GM21717 (cell line): ENCODE measurements around the gene SORCS2.

Source experiments
- ATAC-seq: cut with Tn5 transposase; IDR thresholded peaks from one replicate; pipeline ENCODE4 v1.9.1; 2021; ENCODE audit warnings: mild to moderate bottlenecking, moderate library complexity; ENCODE audit not compliant: unreplicated experiment

Gene SORCS2

DNA sequence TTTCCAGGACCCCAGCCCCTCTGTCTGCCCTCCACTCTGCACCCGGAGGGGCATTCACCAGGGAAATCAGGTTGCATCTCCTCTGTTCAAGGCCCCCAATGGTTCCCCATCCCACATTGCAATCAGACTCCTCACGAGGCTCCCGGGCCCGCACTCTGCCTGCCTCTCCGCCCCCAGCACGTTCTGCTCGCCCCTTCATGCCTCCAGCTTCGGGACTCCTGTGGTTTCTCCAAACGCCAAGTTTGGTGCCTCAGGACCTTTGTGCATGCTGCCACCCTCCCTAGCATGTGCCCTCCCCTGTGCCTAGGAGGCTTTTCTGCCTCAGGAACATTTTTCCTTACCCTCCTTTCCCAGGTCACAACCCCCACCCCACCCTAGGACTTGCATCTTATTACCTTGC is 426.0 kb downstream of the SORCS2 start:
- no peak for ATAC-seq

DNA sequence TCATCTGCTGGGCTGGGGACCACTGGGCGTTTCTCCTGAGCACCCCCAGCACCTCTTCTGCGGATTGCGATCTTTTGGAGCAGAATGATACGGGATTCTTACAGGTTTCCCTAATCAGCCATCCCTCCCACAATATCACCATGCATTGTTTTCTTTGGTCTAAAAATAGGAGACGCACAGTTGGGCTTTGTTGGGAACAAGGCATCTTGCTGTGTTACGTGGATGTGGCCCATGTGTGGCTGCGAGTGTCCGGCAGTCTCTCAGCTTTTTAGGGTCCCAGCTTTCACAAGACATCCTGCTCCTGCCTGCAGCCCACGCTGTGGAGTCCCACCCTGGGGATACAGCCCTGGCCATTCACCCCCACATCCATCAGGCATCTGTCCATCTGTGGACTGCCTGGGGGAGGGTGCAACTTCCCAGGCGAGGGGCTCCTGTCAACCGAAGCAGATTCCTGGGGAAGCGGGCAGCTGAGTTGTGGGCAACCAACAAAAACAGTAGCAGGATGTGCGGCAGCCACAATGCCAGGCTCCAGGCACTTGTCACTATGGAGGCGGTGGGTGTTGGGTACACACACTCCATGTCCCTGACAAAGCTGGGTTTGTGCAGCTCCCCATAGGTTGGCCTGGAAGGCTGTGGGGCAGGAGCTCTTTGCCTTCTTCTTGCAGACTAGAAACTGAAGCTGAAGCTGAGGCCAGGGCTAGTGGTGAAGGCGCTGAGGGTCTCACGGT is 427.9 kb downstream of the SORCS2 start:
- no peak for ATAC-seq

DNA sequence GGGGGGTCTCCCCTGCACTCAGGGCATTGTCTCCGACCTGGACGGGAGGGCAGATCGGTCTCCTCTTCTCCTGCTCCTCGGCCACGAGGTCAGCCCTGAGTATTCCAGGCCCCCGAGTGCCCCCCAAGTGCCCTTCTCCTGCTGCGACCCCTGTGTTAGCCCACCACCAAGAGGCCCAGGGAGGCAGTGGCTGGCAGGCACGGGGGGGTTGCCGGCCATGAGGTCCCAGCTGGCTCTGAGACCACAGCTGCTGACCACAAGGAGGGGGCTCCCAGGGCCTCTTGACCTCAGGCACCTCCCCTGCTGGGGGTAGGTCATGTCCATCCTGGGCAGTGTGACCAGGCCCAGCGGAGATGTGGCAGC is 428.5 kb downstream of the SORCS2 start:
- no peak for ATAC-seq

DNA sequence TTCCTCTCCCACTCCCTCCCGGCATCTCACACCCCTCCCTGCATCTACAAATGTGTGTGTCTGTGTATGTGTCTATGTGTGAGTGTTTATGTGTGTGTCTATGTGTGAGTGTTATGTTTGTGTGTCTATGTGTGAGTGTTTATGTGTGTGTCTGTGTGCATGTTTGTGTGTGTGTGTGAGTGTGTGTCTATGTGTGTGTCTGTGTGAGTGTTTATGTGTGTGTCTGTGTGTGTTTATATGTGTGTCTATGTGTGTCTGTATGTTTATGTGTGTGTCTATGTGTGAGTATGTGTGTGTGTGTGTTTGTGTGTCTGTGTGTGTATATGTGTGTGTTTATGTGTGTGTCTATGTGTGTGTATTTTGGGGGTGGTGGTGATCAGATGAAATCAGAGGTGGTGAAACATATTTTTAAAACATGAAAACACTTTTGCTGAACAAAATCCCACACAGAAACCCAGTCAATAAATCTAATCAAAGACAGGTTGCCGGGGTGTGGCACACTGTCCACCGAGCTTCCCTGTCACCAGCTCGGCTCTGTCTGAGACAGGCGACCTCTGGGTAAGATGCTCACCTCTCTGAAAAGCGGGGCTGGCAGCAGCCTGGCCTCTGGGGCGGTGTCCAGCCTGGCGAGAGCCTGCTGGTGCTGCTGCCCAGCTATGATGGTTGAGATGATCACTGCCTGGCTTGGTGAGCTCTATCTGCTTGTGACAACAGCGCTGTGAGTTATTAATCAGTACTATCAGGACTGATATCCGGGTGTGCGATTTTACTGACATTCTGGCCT is 429.1 kb downstream of the SORCS2 start:
- ATAC-seq: no peak

DNA sequence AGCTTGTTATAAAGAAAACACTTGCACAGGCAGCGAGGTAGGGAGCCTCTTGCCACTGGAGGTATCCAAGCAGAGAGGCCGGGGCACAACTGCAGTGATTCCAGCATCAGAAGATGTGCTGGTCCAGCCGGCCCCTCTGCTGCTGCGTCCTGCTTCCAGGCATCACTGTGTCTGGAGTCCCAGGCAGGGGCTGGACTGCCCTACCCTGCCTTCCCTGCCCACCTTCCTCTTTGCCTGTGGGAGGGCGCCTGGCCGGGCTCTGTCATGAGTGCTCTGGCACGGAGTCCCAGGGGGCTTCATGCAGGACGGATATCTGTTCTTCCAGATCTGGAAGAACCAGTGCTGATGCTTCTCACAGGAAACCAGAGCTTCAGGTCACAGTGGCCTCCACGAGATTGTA is 430.0 kb downstream of the SORCS2 start:
- ATAC-seq: no peak

DNA sequence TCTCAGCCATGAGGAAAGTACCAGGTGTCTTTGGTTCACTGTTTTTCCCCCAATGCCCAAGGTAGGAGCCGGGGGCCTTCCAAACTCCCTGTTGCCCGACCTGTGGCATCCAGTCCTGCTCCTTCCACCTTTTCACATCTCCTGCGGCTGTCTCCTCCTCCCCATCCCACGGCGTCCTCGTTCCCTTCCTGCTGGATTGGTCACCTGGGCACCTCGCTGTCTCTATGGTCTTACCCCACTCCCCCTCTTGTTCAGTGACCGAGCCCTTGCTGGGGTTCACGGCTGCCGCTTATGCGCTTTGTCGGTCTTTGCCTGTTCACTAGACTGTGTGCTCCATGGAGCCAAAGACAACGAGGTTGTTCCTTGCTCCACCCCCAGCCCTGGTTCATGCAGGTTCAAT is 431.1 kb downstream of the SORCS2 start:
- ATAC-seq: no peak

DNA sequence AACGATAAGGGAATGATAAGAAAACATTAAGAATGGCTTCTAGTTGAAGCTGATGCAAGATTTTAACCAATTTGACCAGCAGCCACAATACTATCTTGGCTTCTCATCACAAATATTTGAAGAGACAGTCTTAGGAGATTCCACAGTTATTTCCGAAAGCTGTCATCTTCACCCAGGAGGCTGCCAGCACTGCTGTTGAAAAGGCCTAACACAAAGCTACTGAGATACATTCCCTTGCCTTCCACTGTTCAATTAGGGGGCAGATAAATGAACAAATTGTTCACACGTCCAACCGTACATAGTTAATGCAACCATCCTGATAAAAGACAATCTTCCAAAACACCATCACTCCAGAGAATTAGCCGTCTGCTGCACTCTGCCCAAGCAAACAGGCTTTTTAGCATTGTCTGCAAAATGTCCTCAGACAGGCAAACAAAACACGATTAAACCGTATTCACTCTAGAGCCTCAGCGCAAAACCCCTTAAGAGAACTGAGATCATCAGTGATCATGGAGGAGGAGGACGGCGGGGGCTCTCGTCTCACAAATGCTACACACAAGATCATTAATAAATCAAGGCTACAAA is 432.1 kb downstream of the SORCS2 start:
- ATAC-seq: no peak

DNA sequence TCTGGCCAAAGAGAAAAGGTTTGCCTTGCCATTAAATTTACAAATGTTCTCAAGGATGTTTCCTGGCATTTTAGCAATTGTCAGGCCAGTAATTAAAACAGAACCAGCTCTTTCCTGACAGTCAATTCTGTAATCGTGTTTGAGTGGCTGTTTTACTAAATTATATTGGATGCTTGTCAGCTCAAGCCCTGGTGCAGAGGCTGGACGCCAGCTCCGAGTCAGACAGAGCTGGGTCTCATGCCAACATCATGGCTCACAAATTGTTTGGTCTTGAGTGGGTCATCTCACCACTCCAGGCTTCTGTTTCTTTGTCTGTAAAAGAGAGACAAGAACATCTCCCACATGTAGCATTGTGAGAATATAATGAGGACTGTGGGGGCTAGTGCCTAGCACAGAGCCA is 432.7 kb downstream of the SORCS2 start:
- no peak for ATAC-seq

DNA sequence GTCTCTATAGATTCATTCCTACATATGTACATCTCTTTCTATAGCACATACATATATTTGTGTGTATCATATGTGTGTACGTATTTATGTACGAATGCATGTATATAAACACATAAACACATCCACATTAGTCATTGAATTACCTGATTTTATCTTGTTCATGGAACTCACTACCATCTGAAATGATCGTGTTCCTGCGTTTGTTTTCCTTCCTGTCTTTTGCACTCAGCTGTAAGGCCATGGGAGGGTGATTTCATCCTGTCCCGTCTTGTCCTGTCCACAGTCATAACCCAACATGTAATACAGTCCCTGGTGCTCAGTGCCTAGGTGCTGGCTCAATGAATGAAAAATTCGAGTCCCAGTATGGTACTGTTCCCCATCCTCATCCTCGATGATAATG is 434.2 kb downstream of the SORCS2 start:
- ATAC-seq: no peak

DNA sequence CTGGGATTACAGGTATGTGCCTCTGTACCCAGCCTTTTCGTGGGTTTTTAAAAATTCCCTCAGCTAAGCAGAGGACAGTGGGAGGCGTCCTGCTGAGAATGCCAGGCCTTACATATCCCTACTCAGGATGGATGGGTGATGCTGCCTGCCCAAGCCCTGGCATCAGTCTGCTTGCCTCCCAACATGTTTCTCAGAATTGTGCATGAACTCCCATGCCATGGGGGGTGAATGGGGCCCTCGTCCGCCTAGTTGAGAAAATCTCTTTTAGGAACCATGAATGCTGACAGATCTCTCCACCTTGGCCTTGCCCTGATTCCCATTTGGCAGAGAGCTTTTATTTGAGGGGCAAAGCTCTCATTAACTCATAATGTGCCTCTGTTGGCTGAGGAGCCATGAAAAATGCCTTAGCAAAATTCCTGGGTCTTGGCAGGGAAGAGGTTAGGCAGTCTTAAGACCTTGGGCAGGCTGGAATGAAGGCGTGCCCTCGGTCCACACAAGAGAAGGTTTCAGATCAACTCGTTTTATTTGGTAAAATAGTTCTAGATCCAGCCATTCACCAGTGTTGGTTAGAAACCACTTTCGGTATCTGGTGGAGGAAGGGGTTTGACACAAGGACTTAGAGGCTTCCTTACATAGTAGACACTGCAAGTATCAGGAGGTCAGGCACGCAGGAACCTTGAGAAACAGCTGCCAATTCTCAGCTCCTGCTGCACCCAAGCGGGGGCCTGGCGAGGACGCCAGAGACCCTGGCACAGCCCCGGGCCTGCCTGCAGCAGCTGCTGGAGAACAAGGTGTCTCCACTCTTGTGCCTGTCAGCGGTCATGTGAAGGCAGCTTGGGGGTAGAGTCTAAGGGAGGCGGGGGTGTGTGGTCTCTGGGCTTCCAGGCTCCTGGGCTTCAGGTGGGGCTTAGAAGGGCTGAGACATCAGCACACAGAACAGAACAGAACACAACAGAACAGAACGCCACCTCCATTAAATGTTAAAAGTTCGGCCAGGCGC is 435.2 kb downstream of the SORCS2 start:
- no peak for ATAC-seq

DNA sequence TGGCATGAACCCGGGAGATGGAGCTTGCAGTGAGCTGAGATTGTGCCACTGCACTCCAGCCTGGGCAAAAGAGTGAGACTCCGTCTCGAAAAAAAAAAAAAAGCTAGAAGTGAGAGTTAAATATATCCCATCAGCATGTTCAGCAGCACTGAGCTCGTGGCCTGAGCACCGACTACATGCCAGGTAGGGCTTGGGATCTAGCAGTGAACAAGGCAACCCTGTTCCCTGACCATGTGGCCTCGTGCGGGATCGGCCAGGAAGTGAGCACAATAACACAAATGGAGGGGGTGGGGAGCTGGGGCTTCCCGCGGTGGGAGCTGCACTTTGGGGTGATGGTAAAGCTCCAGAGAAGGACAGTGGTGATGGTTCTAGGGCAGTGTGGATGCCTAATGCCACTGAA is 436.1 kb downstream of the SORCS2 start:
- no peak for ATAC-seq

DNA sequence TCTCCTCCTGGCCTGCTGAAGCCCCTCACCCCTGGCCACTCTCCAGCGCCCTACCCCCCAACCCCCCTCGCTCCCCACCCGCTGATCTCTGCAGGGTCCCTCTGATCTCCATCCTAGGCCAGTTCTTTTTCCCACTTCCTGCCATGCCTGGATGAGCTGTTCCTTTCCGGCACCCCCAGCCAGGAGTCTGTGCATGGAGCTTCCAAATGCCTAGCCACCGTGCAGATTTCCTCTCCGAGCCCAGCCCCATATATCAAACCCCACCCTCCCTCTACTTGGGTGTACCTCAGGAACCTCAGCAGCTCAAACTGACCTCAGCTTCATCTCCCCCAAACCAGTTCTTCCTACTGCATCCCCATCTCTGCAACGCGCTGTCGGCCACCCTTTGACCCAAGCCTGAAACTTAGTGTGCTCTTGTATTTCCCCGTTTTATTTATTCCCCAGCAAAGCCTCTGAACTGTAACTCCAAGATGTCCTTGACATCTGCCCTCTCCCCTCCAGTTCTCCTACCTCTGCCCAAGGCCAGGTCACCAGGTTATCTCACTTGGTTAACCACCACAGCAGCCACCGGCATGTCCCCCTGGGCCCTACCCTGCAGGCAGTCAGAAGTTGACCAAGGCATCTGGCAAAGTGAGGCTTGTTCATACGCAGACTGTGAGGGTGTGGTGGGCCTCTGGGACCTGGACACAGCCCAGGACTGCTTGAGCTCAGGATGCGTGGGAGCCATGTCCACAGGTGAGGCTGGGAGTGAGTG is 437.3 kb downstream of the SORCS2 start:
- ATAC-seq: no peak

DNA sequence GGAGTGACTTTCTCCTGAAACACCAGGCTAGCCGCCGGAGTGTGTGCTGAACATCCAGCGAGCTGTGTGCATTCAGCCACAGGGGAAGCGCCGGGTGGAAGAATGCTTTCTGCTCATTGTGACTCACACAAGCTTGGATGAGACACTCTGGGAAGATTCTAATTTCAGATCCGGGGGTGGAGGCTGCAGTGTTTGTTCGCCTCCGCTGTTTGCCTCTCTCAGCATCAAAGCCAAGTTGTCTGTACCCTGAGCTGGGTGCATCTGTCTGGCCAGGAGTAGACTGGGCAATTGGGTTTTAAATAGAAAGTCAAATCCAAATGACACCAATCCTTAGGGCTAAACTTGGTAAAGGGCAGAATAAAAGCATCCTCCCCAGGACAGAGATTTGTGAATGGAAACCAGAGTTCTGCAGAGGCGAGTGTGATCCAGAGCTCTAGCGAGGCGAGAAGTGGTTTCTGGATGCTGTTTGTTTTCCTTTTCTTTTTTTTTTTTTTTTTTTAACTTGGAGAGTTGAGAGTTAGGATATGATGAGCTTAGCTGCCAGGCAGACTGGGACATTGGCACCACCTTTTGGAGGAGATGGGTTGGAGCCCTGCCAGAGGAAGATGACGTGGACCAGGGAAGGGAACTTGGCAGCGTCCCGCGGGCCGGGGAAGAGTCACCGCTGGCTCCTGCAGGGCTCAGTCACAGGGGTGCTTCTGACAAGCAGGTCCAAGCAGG is 438.4 kb downstream of the SORCS2 start:
- ATAC-seq: no peak

DNA sequence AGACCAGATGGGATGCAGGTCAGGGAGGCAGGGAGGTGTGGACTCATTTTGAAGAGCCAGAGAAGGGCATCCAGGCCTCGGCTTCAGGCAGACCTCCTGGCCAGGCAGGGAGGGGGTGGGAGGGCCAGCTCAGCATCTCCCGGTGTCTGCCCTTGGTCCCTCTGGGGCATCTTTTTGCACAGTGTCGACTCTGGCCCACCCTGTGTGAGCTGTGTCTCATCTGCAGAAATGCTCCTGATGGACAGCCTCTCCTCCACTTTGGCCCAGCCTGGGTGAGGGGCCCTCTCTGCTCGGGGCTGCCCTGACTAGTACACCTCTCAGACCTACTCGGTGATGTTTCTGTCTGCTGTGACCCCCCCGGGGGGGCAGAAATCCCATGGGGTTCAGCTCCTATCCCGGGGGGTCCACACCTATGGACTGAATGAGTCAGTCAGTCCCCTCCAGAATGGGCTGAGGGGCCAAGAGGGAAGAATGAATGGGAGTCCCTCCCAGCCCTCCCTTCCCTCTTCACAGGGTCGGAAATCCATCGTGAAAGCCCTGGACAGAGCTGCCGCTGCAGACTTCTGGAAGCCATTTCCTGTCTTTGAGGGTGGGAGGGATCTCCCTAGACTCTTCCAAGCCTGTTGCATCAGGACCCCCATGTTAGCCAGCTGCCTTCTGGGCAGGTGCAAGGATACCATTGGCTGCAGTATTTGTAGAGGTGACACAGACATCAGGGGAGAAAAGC is 439.1 kb downstream of the SORCS2 start:
- ATAC-seq: no peak

DNA sequence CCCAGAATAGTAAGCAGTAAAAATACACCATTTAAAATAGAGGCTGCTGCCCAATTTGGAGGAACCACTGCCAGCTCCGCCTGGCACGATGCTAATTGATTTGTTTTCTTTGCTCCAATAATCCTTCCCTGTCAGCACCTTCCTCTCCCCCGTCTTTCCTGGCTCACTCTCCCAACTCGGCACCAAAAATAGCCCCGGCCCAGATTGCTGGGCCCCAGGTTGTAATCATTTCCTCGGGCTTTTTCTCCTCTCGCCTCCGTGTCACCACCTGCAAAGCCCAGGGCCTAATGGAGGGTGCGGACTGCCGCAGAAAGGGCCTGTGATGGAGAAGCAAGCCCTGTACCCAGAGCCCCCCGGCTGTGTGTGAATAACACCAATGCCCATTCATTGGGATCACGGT is 440.0 kb downstream of the SORCS2 start:
- no peak for ATAC-seq

DNA sequence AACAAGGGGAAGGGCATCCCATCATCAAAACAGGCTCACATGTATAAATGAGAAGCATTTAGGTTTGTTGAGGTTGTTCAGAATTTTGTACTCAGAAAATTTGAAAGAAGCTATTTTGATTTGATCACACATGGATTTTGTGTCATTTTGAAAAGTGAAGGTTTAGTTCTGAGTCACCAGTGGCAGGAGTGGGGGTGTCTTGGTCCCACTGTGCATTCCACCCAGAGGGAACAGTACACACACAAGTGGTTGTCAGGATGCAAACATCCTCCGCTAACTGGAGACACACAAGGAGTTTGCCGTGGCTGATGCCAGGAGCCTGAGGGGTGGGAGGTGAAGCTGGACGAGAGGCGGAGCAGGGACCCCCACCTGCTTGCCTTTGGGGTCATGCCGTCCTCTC is 440.6 kb downstream of the SORCS2 start:
- no peak for ATAC-seq

DNA sequence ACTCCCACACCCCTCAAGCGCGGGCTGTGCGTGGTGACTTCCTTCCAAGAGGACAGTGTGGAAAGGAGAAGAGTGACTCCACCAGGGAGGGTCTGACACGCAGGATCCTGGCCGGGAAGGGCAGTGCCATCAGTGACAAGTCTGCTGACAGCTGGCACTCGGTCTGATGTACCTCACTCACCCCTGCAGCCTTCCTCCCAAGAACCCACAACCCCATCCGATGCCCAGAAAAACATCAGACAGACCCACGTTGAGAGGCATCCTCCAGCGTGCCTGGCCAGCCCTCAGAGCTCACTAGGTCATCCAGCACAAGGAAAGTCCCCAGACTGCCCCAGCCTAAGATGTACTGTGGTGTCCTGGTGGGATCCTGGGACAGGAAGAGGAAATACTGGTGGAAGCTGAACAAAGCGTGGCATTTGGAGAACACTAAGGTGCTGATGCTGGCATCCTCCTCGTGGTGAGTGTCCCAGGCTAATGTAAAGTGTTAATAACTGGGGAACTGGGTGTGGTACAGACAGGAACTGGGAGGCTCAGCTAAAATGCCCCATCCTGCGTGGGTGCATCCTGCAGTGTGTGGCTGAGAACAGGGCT is 442.4 kb downstream of the SORCS2 start:
- no peak for ATAC-seq

DNA sequence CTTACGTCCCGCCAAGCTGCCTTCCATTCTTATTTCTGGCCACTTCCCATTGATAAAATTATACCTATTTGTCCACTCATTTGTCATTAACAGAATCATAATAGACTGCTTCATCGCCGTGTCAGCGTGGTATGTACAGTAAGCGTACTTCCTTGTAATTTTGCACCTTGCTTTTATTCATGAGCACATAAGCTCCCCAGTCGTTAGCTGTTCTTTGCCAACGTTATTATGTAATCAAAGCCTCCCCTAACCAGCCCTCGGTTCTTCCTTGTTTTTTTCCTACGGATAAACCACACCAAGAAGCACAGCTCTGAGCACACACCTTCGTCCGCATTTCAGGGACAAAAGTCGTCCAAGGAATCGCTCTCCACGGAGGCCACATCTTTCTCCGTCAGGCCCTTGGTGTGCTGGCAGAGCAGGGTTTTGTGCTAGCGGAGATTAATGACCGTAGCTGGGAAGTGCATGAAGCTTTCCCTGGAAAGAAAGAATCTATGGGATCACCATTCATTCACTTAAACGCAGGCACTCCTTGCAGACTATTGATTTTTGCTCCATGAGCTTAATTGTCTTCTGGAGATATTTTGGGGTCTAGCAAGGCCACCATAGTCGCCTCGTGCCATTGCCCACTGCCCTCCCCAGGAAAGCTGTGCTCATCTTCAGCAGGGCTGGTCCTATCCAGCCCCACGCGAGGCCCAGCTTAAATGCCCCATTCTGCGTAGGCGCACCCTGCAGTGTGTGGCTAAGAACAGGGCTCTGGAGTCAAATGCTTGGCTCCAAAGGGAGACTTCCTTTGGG is 443.3 kb downstream of the SORCS2 start:
- no peak for ATAC-seq
